ACC112 (cell line): ENCODE results near the gene KRT25.

Experiments used
- H2AFZ ChIP-seq: fragments of 200-600 bp; sonication (generic); one replicate; pipeline ENCODE4 v1.6.0; 2017; ENCODE audit warnings: antibody characterized with exemption, low read length; ENCODE audit not compliant: unreplicated experiment
- H3K27ac ChIP-seq: fragments of 200-600 bp; sonication (generic); 2 replicates; pipeline ENCODE4 v1.5.1; 2014; ENCODE audit warnings: low read depth, mild to moderate bottlenecking, antibody characterized with exemption, low read length, moderate library complexity
- H3K27me3 ChIP-seq: fragments of 200-600 bp; sonication (generic); 2 replicates; pipeline ENCODE4 v1.6.1; 2014; ENCODE audit warnings: mild to moderate bottlenecking, antibody characterized with exemption, low read length, moderate library complexity, mixed read lengths; ENCODE audit not compliant: insufficient read depth
- H3K36me3 ChIP-seq: fragments of 200-600 bp; sonication (generic); 2 replicates; pipeline ENCODE4 v1.6.1; 2016; ENCODE audit warnings: mild to moderate bottlenecking, antibody characterized with exemption, low read length, moderate library complexity, mixed read lengths; ENCODE audit not compliant: insufficient read depth
- H3K4me1 ChIP-seq: fragments of 200-600 bp; sonication (generic); one replicate; pipeline ENCODE4 v1.6.1; 2016; ENCODE audit warnings: low read length, mixed read lengths; ENCODE audit not compliant: insufficient read depth, unreplicated experiment, control insufficient read depth
- H3K4me3 ChIP-seq: fragments of 200-600 bp; sonication (generic); 2 replicates; pipeline ENCODE4 v1.5.1; 2014; ENCODE audit warnings: mild to moderate bottlenecking, low read depth, low read length
- H3K79me2 ChIP-seq: fragments of 200-600 bp; sonication (generic); one replicate; pipeline ENCODE4 v1.6.0; 2016; ENCODE audit warnings: low read length; ENCODE audit not compliant: control insufficient read depth, unreplicated experiment, insufficient read depth

The KRT25 gene

GRCh38 chr17:40726919-40727318, 28.2 kb downstream of the KRT25 start:
- H3K79me2 ChIP-seq, result no peaks in the 10 kb centered on the region

GRCh38 chr17:40724656-40725055, 30.5 kb downstream of the KRT25 start:
- H3K36me3 ChIP-seq, result no peaks in the 10 kb centered on the region
- no peaks in the 10 kb centered on the region for H3K27me3 ChIP-seq
- no peak overlapping the region for H2AFZ ChIP-seq
- H3K4me3 ChIP-seq, result no peak overlapping the region
- peaks cover 7% of the 10 kb centered on the region for H3K4me1 ChIP-seq
- no peaks in the 10 kb centered on the region for H3K79me2 ChIP-seq
- H3K27ac ChIP-seq, result no peak overlapping the region

More at GRCh38 chr17:40726919-40727318, 28.2 kb downstream of the KRT25 start:
- H2AFZ ChIP-seq, result peak overlapping the region; percentile 91
- H3K27ac ChIP-seq, result no peak overlapping the region
- peaks cover 9% of the 10 kb centered on the region; the same call in 1 of the 2 replicates for H3K27me3 ChIP-seq
- no peaks in the 10 kb centered on the region for H3K36me3 ChIP-seq
- no peak overlapping the region for H3K4me3 ChIP-seq
- H3K4me1 ChIP-seq, result peaks cover 7% of the 10 kb centered on the region

GRCh38 chr17:40722241-40722640, 32.9 kb downstream of the KRT25 start:
- Histone ChIP-seq H3K27ac (no peak overlapping the region), H3K27me3 (peaks cover 2% of the 10 kb centered on the region; the same call in 1 of the 2 replicates), H3K36me3 (no peaks in the 10 kb centered on the region), H2AFZ (no peak overlapping the region), H3K79me2 (no peaks in the 10 kb centered on the region), H3K4me1 (peaks cover 6% of the 10 kb centered on the region), H3K4me3 (no peak overlapping the region)

GRCh38 chr17:40720899-40721298, 34.2 kb downstream of the KRT25 start:
- H3K79me2 ChIP-seq, result no peaks in the 10 kb centered on the region
- H3K36me3 ChIP-seq, result no peaks in the 10 kb centered on the region
- H3K4me3 ChIP-seq, result no peak overlapping the region
- H2AFZ ChIP-seq, result no peak overlapping the region
- H3K4me1 ChIP-seq, result peaks cover 4% of the 10 kb centered on the region
- peaks cover 11% of the 10 kb centered on the region; the same call in 1 of the 2 replicates for H3K27me3 ChIP-seq
- H3K27ac ChIP-seq, result no peak overlapping the region

GRCh38 chr17:40718930-40719329, 36.2 kb downstream of the KRT25 start:
- H3K27me3 ChIP-seq, result peaks cover 15% of the 10 kb centered on the region; the same call in 1 of the 2 replicates
- no peak overlapping the region for H3K27ac ChIP-seq
- no peak overlapping the region for H2AFZ ChIP-seq
- no peaks in the 10 kb centered on the region for H3K36me3 ChIP-seq
- H3K4me3 ChIP-seq, result no peak overlapping the region
- H3K4me1 ChIP-seq, result peaks cover 4% of the 10 kb centered on the region
- no peaks in the 10 kb centered on the region for H3K79me2 ChIP-seq

- peaks cover 15% of the 10 kb centered on the region; the same call in 1 of the 2 replicates for H3K27me3 ChIP-seq
- H3K4me3 ChIP-seq, result no peak overlapping the region
- no peak overlapping the region for H2AFZ ChIP-seq
- H3K4me1 ChIP-seq, result peaks cover 4% of the 10 kb centered on the region
- H3K36me3 ChIP-seq, result no peaks in the 10 kb centered on the region
- no peak overlapping the region for H3K27ac ChIP-seq
- no peaks in the 10 kb centered on the region for H3K79me2 ChIP-seq
Measured at GRCh38 chr17:40717776-40718175, 37.4 kb downstream of the KRT25 start.

- H3K4me3 ChIP-seq, result no peak overlapping the region
- H3K36me3 ChIP-seq, result no peaks in the 10 kb centered on the region
- H2AFZ ChIP-seq, result no peak overlapping the region
- H3K79me2 ChIP-seq, result no peaks in the 10 kb centered on the region
- no peak overlapping the region for H3K27ac ChIP-seq
- H3K4me1 ChIP-seq, result no peaks in the 10 kb centered on the region
- peaks cover 15% of the 10 kb centered on the region; the same call in 1 of the 2 replicates for H3K27me3 ChIP-seq
Measured at GRCh38 chr17:40714473-40714872, 40.7 kb downstream of the KRT25 start.

GRCh38 chr17:40707745-40708144, 47.4 kb downstream of the KRT25 start:
- no peaks in the 10 kb centered on the region for H3K27me3 ChIP-seq
- H3K36me3 ChIP-seq, result no peaks in the 10 kb centered on the region
- H3K4me3 ChIP-seq, result no peak overlapping the region
- no peak overlapping the region for H3K27ac ChIP-seq
- H2AFZ ChIP-seq, result no peak overlapping the region
- H3K4me1 ChIP-seq, result no peaks in the 10 kb centered on the region
- no peaks in the 10 kb centered on the region for H3K79me2 ChIP-seq

GRCh38 chr17:40705584-40705983, 49.5 kb downstream of the KRT25 start:
- Histone ChIP-seq H3K36me3 (no peaks in the 10 kb centered on the region), H2AFZ (no peak overlapping the region), H3K4me1 (no peaks in the 10 kb centered on the region), H3K27me3 (no peaks in the 10 kb centered on the region), H3K79me2 (no peaks in the 10 kb centered on the region), H3K4me3 (no peak overlapping the region), H3K27ac (no peak overlapping the region)

GRCh38 chr17:40703652-40704051, 51.5 kb downstream of the KRT25 start, which contains the start of gene KRT24:
Gene KRT24, minus strand, starts transcription at chr17:40703752. Its CDS starts 59 bp downstream, at chr17:40703693.
- Histone ChIP-seq H3K27ac (no peak within 1 kb of the TSS), H3K27me3 (no peaks in the 10 kb centered on the region), H2AFZ (no peak within 1 kb of the TSS), H3K79me2 (no peaks in the 10 kb centered on the region), H3K36me3 (no peaks in the 10 kb centered on the region), H3K4me1 (peaks cover 4% of the 10 kb centered on the region), H3K4me3 (no peak within 1 kb of the TSS)

GRCh38 chr17:40702271-40702670, 52.9 kb downstream of the KRT25 start:
- Histone ChIP-seq H3K27me3 (peaks cover 10% of the 10 kb centered on the region; the same call in 1 of the 2 replicates), H3K79me2 (no peaks in the 10 kb centered on the region), H2AFZ (no peak overlapping the region), H3K36me3 (no peaks in the 10 kb centered on the region), H3K27ac (no peak overlapping the region), H3K4me1 (peaks cover 4% of the 10 kb centered on the region), H3K4me3 (no peak overlapping the region)
